ENCODE data around the gene SLC6A1. TPM values are rescaled to one million over a fixed set of nuclear protein-coding genes. Genes with fewer than 3 reads are reported as not detected.

Gene SLC6A1
- total and polyA plus RNA-seq, 7 experiments from 2014 or later: not detected

- Histone ChIP-seq H3K9me3 (ENCODE audit: control insufficient read depth in 2 of 3, low read length in 3 of 3) (no peaks in the 10 kb centered on the region), H3K4me1 (ENCODE audit: control insufficient read depth in 2 of 2, insufficient read depth in 2 of 2, low read length in 2 of 2) (no peaks in the 10 kb centered on the region), H3K27ac (ENCODE audit: low read depth, low read length) (no peak overlapping the region), H3K27me3 (ENCODE audit: control insufficient read depth in 2 of 2, insufficient read depth in 2 of 2, low read length in 2 of 2) (no peaks in the 10 kb centered on the region), H3K36me3 (ENCODE audit: control insufficient read depth in 2 of 3, insufficient read depth in 3 of 3, low read length in 3 of 3) (no peaks in the 10 kb centered on the region), H3K4me3 (ENCODE audit: low read length) (no peak overlapping the region)
- Mint-ChIP-seq H3K9me3 (no peaks in the 10 kb centered on the region), H3K4me3 (no peak overlapping the region), H3K36me3 (no peaks in the 10 kb centered on the region), H3K27me3 (peaks cover 6 to 33% (median 32%) of the 10 kb centered on the region in 5 donors), H3K4me1 (no peaks in the 10 kb centered on the region), H3K27ac (no peak overlapping the region)
- ChIA-PET POLR2A (no interaction called here), CTCF (no interaction called here)
- ATAC-seq (no peak), DNase-seq (no peak)
- intact Hi-C loops (cut with micrococcal nuclease): no loop called here
Measured at GRCh38 chr3:11054739-11055438, 62.3 kb downstream of the SLC6A1 start.

- Mint-ChIP-seq H3K27me3 (peaks cover 6 to 32% (median 30%) of the 10 kb centered on the region in 5 donors), H3K4me3 (no peak overlapping the region), H3K4me1 (peaks cover 0 to 4% (median 0%) of the 10 kb centered on the region in 7 donors), H3K36me3 (no peaks in the 10 kb centered on the region), H3K9me3 (peaks cover 0 to 4% (median 0%) of the 10 kb centered on the region in 11 donors), H3K27ac (no peak overlapping the region)
- Histone ChIP-seq H3K4me3 (ENCODE audit: low read length) (no peak overlapping the region), H3K27me3 (ENCODE audit: control insufficient read depth in 2 of 2, insufficient read depth in 2 of 2, low read length in 2 of 2) (no peaks in the 10 kb centered on the region), H3K36me3 (ENCODE audit: control insufficient read depth in 2 of 3, insufficient read depth in 3 of 3, low read length in 3 of 3) (no peaks in the 10 kb centered on the region), H3K9me3 (ENCODE audit: control insufficient read depth in 2 of 3, low read length in 3 of 3) (no peaks in the 10 kb centered on the region), H3K27ac (ENCODE audit: low read depth, low read length) (no peak overlapping the region), H3K4me1 (ENCODE audit: control insufficient read depth in 2 of 2, insufficient read depth in 2 of 2, low read length in 2 of 2) (no peaks in the 10 kb centered on the region)
- ChIA-PET CTCF (no interaction called here), POLR2A (no interaction called here)
- DNase-seq: no peak
- intact Hi-C loops (cut with micrococcal nuclease): no loop called here
- ATAC-seq: no peak
Measured at GRCh38 chr3:11055496-11055895, 62.9 kb downstream of the SLC6A1 start.

- Mint-ChIP-seq H3K27ac (no peak overlapping the region), H3K27me3 (peaks cover 5 to 27% (median 23%) of the 10 kb centered on the region in 5 donors), H3K36me3 (no peaks in the 10 kb centered on the region), H3K4me1 (peaks cover 0 to 5% (median 0%) of the 10 kb centered on the region in 7 donors), H3K9me3 (peaks cover 0 to 4% (median 0%) of the 10 kb centered on the region in 11 donors), H3K4me3 (no peak overlapping the region)
- Histone ChIP-seq H3K9me3 (ENCODE audit: control insufficient read depth in 2 of 3, low read length in 3 of 3) (no peaks in the 10 kb centered on the region), H3K27me3 (ENCODE audit: control insufficient read depth in 2 of 2, insufficient read depth in 2 of 2, low read length in 2 of 2) (no peaks in the 10 kb centered on the region), H3K27ac (ENCODE audit: low read depth, low read length) (no peak overlapping the region), H3K4me3 (ENCODE audit: low read length) (no peak overlapping the region), H3K36me3 (ENCODE audit: control insufficient read depth in 2 of 3, insufficient read depth in 3 of 3, low read length in 3 of 3) (no peaks in the 10 kb centered on the region), H3K4me1 (ENCODE audit: control insufficient read depth in 2 of 2, insufficient read depth in 2 of 2, low read length in 2 of 2) (no peaks in the 10 kb centered on the region)
- ChIA-PET POLR2A (no interaction called here), CTCF (no interaction called here)
- no peak for ATAC-seq
- intact Hi-C loops (cut with micrococcal nuclease): no loop called here
- DNase-seq: no peak
Measured at GRCh38 chr3:11056531-11057050, 64.0 kb downstream of the SLC6A1 start.

- H3K27me3 ChIP-seq (ENCODE audit: control insufficient read depth in 2 of 2, insufficient read depth in 2 of 2, low read length in 2 of 2): no peaks in the 10 kb centered on the region
- POLR2A ChIA-PET: no interaction called here
- Mint-ChIP-seq H3K4me3 (no peak overlapping the region), H3K36me3 (no peaks in the 10 kb centered on the region), H3K9me3 (peaks cover 0 to 12% (median 2%) of the 10 kb centered on the region in 11 donors), H3K27ac (no peak overlapping the region), H3K4me1 (peaks cover 0 to 5% (median 0%) of the 10 kb centered on the region in 7 donors), H3K27me3 (peaks cover 4 to 33% (median 22%) of the 10 kb centered on the region in 5 donors)
- H3K4me1 ChIP-seq (ENCODE audit: control insufficient read depth in 2 of 2, insufficient read depth in 2 of 2, low read length in 2 of 2): no peaks in the 10 kb centered on the region
- intact Hi-C loops (cut with micrococcal nuclease): no loop called here
- no peak overlapping the region for H3K4me3 ChIP-seq (ENCODE audit: low read length)
- CTCF ChIA-PET: no interaction called here
- ATAC-seq (no peak), DNase-seq (no peak)
- H3K27ac ChIP-seq (ENCODE audit: low read depth, low read length): no peak overlapping the region
- no peaks in the 10 kb centered on the region for H3K36me3 ChIP-seq (ENCODE audit: control insufficient read depth in 2 of 3, insufficient read depth in 3 of 3, low read length in 3 of 3)
- no peaks in the 10 kb centered on the region for H3K9me3 ChIP-seq (ENCODE audit: control insufficient read depth in 2 of 3, low read length in 3 of 3)
Measured at GRCh38 chr3:11057655-11058054, 65.1 kb downstream of the SLC6A1 start.

GRCh38 chr3:11059090-11059798 lies 66.7 kb downstream of the SLC6A1 start:
- Mint-ChIP-seq H3K27ac (no peak overlapping the region), H3K4me3 (no peak overlapping the region), H3K36me3 (no peaks in the 10 kb centered on the region), H3K27me3 (peaks cover 2 to 25% (median 19%) of the 10 kb centered on the region in 5 donors), H3K9me3 (peaks cover 0 to 13% (median 2%) of the 10 kb centered on the region in 11 donors), H3K4me1 (peaks cover 0 to 5% (median 0%) of the 10 kb centered on the region in 7 donors)
- no peaks in the 10 kb centered on the region for H3K4me1 ChIP-seq (ENCODE audit: control insufficient read depth in 2 of 2, insufficient read depth in 2 of 2, low read length in 2 of 2)
- no peaks in the 10 kb centered on the region for H3K27me3 ChIP-seq (ENCODE audit: control insufficient read depth in 2 of 2, insufficient read depth in 2 of 2, low read length in 2 of 2)
- H3K36me3 ChIP-seq (ENCODE audit: control insufficient read depth in 2 of 3, insufficient read depth in 3 of 3, low read length in 3 of 3): no peaks in the 10 kb centered on the region
- DNase-seq: peak in 1 of 9 donors; percentile 26
- no peak overlapping the region for H3K27ac ChIP-seq (ENCODE audit: low read depth, low read length)
- intact Hi-C loops (cut with micrococcal nuclease): loop anchor here in 1 of 2 donors (1.0 kb wide), 1 partner anchor 114 kb away; no protein-coding TSS in a partner anchor
- ChIA-PET POLR2A (no interaction called here), CTCF (no interaction called here)
- H3K4me3 ChIP-seq (ENCODE audit: low read length): no peak overlapping the region
- peak; percentile 69 for ATAC-seq
- no peaks in the 10 kb centered on the region for H3K9me3 ChIP-seq (ENCODE audit: control insufficient read depth in 2 of 3, low read length in 3 of 3)

GRCh38 chr3:11059799-11060115 lies 67.2 kb downstream of the SLC6A1 start:
- H3K9me3 ChIP-seq (ENCODE audit: control insufficient read depth in 2 of 3, low read length in 3 of 3): no peaks in the 10 kb centered on the region
- no peaks in the 10 kb centered on the region for H3K36me3 ChIP-seq (ENCODE audit: control insufficient read depth in 2 of 3, insufficient read depth in 3 of 3, low read length in 3 of 3)
- Mint-ChIP-seq H3K4me1 (peaks cover 0 to 5% (median 0%) of the 10 kb centered on the region in 7 donors), H3K27ac (no peak overlapping the region), H3K36me3 (no peaks in the 10 kb centered on the region), H3K4me3 (no peak overlapping the region), H3K9me3 (peaks cover 0 to 18% (median 4%) of the 10 kb centered on the region in 11 donors), H3K27me3 (peaks cover 2 to 24% (median 19%) of the 10 kb centered on the region in 5 donors)
- intact Hi-C loops (cut with micrococcal nuclease): loop anchor here (1.0 to 5.0 kb wide), 4 partner anchors 114 to 743 kb away; no protein-coding TSS in a partner anchor
- DNase-seq: no peak
- H3K4me1 ChIP-seq (ENCODE audit: control insufficient read depth in 2 of 2, insufficient read depth in 2 of 2, low read length in 2 of 2): no peaks in the 10 kb centered on the region
- H3K4me3 ChIP-seq (ENCODE audit: low read length): no peak overlapping the region
- CTCF ChIA-PET: interaction anchor here (0.6 to 1.6 kb wide), 2 partner anchors 105 to 275 kb away, joined by 3 to 5 read pairs; no protein-coding TSS in a partner anchor
- H3K27ac ChIP-seq (ENCODE audit: low read depth, low read length): no peak overlapping the region
- no peaks in the 10 kb centered on the region for H3K27me3 ChIP-seq (ENCODE audit: control insufficient read depth in 2 of 2, insufficient read depth in 2 of 2, low read length in 2 of 2)
- no peak for ATAC-seq
- POLR2A ChIA-PET: no interaction called here

All from naive thymus-derived CD4-positive, alpha-beta T cell (primary cell).